Transverse colon (tissue), 4 donors: ENCODE data around the gene FUT7.

Experiments
- POLR2A ChIP-seq: fragments of 450-650 bp; IDR thresholded peaks from one replicate; pipeline ENCODE4 v1.6.1; 2016; ENCODE audit warnings: antibody characterized with exemption, mild to moderate bottlenecking, moderate library complexity
- POLR2AphosphoS5 ChIP-seq, 3 donors: sonication (generic); formaldehyde crosslinking; IDR thresholded peaks; one replicate each; pipeline ENCODE4 v1.6.1; 2016; ENCODE audit warnings: antibody characterized with exemption in 3 of 3
- TF ChIP-seq, protein P1 (sequence below), 5 experiments: fragments of 200-600 bp in 3 of 5; fragments of 450-650 bp in 2 of 5; sonication (generic) in 3 of 5; IDR thresholded peaks; 1 replicate in 2 of 5; 2 replicates in 3 of 5; pipeline ENCODE4 v1.5.1; 2016 to 2017; ENCODE audit warnings: antibody characterized with exemption in 5 of 5, inconsistent platforms in 3 of 5, mild to moderate bottlenecking in 2 of 5, moderate library complexity in 1 of 5

DNA sequence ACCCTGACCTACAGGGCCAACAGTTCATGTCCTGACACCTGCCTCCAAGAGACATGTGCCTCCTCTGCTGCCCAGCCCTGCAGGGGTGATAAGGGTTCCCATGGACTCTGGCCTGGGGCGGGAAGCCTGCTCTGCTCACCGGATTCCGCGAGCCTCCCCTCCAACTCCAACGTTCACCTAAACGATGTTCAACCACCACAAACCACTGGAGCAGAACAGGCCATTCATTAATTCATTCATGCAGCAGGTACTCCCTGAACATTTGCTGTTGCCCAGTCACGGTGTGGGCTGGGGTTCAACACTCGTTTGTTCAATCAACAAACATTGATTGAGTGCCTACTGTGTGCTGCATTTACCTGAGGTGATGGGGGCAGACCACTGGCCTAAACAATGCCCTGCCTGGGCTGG, 42.1 kb upstream of the FUT7 start:
- TF ChIP-seq, protein P1, sequence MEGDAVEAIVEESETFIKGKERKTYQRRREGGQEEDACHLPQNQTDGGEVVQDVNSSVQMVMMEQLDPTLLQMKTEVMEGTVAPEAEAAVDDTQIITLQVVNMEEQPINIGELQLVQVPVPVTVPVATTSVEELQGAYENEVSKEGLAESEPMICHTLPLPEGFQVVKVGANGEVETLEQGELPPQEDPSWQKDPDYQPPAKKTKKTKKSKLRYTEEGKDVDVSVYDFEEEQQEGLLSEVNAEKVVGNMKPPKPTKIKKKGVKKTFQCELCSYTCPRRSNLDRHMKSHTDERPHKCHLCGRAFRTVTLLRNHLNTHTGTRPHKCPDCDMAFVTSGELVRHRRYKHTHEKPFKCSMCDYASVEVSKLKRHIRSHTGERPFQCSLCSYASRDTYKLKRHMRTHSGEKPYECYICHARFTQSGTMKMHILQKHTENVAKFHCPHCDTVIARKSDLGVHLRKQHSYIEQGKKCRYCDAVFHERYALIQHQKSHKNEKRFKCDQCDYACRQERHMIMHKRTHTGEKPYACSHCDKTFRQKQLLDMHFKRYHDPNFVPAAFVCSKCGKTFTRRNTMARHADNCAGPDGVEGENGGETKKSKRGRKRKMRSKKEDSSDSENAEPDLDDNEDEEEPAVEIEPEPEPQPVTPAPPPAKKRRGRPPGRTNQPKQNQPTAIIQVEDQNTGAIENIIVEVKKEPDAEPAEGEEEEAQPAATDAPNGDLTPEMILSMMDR (IDR thresholded peaks at IDR 0.05): no peak
- TF ChIP-seq POLR2A: no peak
- no peak for TF ChIP-seq POLR2AphosphoS5 (IDR thresholded peaks at IDR 0.05)
